C4-2B (cell line): Measurements from ENCODE around the gene DCAF6.

Source experiments
- CTCF ChIP-seq: fragments of 450-650 bp; conservative IDR thresholded peaks from 2 replicates; pipeline ENCODE4 v1.5.1; 2017; ENCODE audit warnings: mild to moderate bottlenecking
- ZFX ChIP-seq: fragments of 450-650 bp; IDR thresholded peaks from 2 replicates; pipeline ENCODE4 v1.6.1; 2017

- no peak for TF ChIP-seq CTCF
- TF ChIP-seq ZFX, result no peak
Observed at GRCh38 chr1:168091063-168091462, 154.6 kb downstream of the DCAF6 start.
